Measurements from ENCODE around the gene VEGFA.

GRCh38 chr6:43780941-43781928, 11.2 kb downstream of the VEGFA start:
- no peak for TF ChIP-seq TSHZ2 (CRISPR knock-in tag; IDR thresholded peaks at IDR 0.05)
- TF ChIP-seq ESRRG (CRISPR knock-in tag; IDR thresholded peaks at IDR 0.05), result no peak
- no peak for TF ChIP-seq ZFP30 (CRISPR knock-in tag; IDR thresholded peaks at IDR 0.05)
- no peak for TF ChIP-seq CSRNP3 (CRISPR knock-in tag; IDR thresholded peaks at IDR 0.05)
- no peak for TF ChIP-seq PATZ1 (CRISPR knock-in tag; IDR thresholded peaks at IDR 0.05; ENCODE audit: borderline replicate concordance)
- no peak for TF ChIP-seq ZFP3 (CRISPR knock-in tag; IDR thresholded peaks at IDR 0.05)
- TF ChIP-seq POU6F1 (CRISPR knock-in tag; IDR thresholded peaks at IDR 0.05; ENCODE audit: borderline replicate concordance, low read depth), result no peak
- TF ChIP-seq RARB (CRISPR knock-in tag; IDR thresholded peaks at IDR 0.05), result no peak
- no peak for TF ChIP-seq SNAI2 (CRISPR knock-in tag; IDR thresholded peaks at IDR 0.05)
- TF ChIP-seq GLIS3 (CRISPR knock-in tag; IDR thresholded peaks at IDR 0.05), result no peak
- TF ChIP-seq BACH2 (CRISPR knock-in tag; IDR thresholded peaks at IDR 0.05; ENCODE audit: borderline replicate concordance), result no peak

Data from SK-N-SH treated with all-trans-retinoic acid at 6 μM for 48 hours (cell line).